ENCODE results near the gene CRELD1. TPM values are rescaled to one million over a fixed set of nuclear protein-coding genes. Genes with fewer than 3 reads are reported as not detected.

CRELD1 gene
- total and polyA plus RNA-seq, 4 donors: 28.0 to 60.1 (median 41.7) TPM

DNA sequence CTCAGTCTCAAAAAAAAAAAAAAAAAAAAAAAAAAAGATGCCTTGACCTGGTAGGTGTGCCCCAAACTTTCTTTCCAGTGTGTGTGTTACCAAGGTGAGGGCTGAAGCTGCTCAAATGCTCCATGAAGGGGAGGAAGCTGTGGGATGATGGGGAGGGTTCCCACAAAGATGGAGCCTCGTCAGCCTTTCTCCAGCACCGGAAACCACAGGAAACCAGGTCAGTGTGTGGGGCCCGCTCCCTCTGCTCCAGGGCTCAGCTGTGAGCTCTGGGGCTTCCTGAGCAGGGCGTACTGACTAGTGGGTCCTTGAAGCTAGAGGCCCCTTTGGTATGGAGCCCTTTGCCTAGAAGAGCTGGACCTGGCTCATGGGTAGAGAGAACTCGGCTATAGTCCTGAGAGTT is 31.7 kb upstream of the CRELD1 start:
- Histone ChIP-seq H3K4me3 (no peak overlapping the region), H3K9ac (ENCODE audit: insufficient read depth in 1 of 2, low read length in 2 of 2) (no peak overlapping the region), H3K27me3 (ENCODE audit: control insufficient read depth in 3 of 3, insufficient read depth in 3 of 3, low read length in 2 of 3) (no peaks in the 10 kb centered on the region), H3K36me3 (ENCODE audit: control insufficient read depth in 4 of 4, insufficient read depth in 4 of 4, low read length in 4 of 4) (no peaks in the 10 kb centered on the region), H3K27ac (ENCODE audit: low read depth in 1 of 2, low read length in 1 of 2) (peak overlapping the region in 1 of 2 donors; percentile 76), H3K4me1 (ENCODE audit: control insufficient read depth in 5 of 5, insufficient read depth in 5 of 5, low read length in 5 of 5) (peaks cover 0 to 26% (median 11%) of the 10 kb centered on the region in 5 donors), H3K9me3 (ENCODE audit: control insufficient read depth in 4 of 4, insufficient read depth in 3 of 4, low read length in 3 of 4) (no peaks in the 10 kb centered on the region)
- 16 to 61% methylated on average over 5 of the region's 5 CpGs for WGBS, 2 donors
- DNase-seq (peak in 2 of 3 donors; percentile 20 to 22), ATAC-seq (ENCODE audit: insufficient read depth, low FRiP score) (no peak)
- TF ChIP-seq, protein P1, sequence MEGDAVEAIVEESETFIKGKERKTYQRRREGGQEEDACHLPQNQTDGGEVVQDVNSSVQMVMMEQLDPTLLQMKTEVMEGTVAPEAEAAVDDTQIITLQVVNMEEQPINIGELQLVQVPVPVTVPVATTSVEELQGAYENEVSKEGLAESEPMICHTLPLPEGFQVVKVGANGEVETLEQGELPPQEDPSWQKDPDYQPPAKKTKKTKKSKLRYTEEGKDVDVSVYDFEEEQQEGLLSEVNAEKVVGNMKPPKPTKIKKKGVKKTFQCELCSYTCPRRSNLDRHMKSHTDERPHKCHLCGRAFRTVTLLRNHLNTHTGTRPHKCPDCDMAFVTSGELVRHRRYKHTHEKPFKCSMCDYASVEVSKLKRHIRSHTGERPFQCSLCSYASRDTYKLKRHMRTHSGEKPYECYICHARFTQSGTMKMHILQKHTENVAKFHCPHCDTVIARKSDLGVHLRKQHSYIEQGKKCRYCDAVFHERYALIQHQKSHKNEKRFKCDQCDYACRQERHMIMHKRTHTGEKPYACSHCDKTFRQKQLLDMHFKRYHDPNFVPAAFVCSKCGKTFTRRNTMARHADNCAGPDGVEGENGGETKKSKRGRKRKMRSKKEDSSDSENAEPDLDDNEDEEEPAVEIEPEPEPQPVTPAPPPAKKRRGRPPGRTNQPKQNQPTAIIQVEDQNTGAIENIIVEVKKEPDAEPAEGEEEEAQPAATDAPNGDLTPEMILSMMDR (IDR thresholded peaks at IDR 0.05; ENCODE audit: control extremely low read depth, extremely low read depth): no peak

DNA sequence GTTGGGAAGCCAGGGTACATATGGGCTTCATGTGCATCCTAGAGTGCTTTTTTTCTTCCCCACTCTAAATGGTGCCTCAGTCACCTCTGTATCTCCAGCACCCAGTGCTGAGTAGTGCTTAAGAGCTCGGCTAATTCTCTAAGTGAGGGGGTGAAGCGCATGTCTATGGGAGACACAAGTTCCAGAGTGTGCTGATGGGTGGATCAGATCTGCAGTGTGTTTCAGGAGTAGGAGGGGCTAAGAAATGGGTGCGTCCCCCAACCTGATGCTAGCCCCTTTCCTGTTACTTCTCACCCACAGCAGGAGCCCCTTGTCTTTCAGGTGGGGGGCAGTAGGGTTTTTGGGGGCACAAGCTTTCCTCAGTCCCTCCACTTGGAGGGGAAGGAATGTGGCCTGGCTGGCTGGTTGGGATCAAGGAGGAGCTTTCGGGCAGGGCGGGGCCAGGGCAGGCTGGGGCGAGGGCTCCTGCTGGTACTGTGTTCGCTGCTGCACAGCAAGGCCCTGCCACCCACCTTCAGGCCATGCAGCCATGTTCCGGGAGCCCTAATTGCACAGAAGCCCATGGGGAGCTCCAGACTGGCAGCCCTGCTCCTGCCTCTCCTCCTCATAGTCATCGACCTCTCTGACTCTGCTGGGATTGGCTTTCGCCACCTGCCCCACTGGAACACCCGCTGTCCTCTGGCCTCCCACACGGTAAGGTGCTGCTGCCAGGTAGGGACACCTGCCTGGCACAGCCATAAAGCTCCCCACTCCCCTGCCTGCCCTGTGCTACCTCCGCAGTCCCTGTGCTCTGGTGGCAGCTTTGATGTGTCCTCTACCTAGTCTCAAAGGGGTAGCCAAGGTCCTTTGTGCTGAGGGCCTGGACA is 31.0 kb upstream of the CRELD1 start, which contains the start of gene IL17RE:
Gene IL17RE (plus strand): TSS at position 477 of the 866 bp plus-strand sequence. CDS start 85 bp downstream, at position 562.
- Histone ChIP-seq H3K4me3 (peak within 1 kb of the TSS; percentile 15), H3K27me3 (ENCODE audit: control insufficient read depth in 3 of 3, insufficient read depth in 3 of 3, low read length in 2 of 3) (no peaks in the 10 kb centered on the region), H3K4me1 (ENCODE audit: control insufficient read depth in 5 of 5, insufficient read depth in 5 of 5, low read length in 5 of 5) (peaks cover 0 to 23% (median 9%) of the 10 kb centered on the region in 5 donors), H3K9ac (ENCODE audit: insufficient read depth in 1 of 2, low read length in 2 of 2) (peak within 1 kb of the TSS; percentile 40 to 46), H3K27ac (ENCODE audit: low read depth in 1 of 2, low read length in 1 of 2) (peak within 1 kb of the TSS in 1 of 2 donors; percentile 76), H3K9me3 (ENCODE audit: control insufficient read depth in 4 of 4, insufficient read depth in 3 of 4, low read length in 3 of 4) (no peaks in the 10 kb centered on the region), H3K36me3 (ENCODE audit: control insufficient read depth in 4 of 4, insufficient read depth in 4 of 4, low read length in 4 of 4) (no peaks in the 10 kb centered on the region)
- DNase-seq (peak; percentile 40 to 72 (median 70)), ATAC-seq (ENCODE audit: insufficient read depth, low FRiP score) (peak; percentile 78)
- WGBS, 2 donors: 57 to 70% methylated on average over 13 of the region's 13 CpGs
- TF ChIP-seq, protein P1 (IDR thresholded peaks at IDR 0.05; ENCODE audit: control extremely low read depth, extremely low read depth): no peak

DNA sequence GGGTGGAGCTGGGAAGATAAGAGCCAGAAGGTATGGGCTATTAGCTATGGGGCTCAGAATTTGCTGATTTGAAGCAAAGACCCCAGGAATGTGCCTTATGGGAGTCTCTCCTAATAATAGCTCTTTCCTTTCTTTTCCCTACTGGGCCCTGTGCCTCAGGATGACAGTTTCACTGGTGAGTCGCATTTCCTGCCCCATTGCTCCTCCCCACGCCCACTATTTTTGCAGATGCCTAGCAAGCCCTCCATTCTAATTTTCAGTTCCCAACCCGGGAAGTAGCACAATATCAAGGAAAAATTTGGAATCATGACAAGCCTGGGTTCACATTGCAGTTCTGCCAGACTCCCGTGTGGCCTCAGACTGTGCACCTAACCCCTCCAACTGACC is 30.4 kb upstream of the CRELD1 start:
- 22% methylated on average over 4 of the region's 4 CpGs for WGBS, 2 donors
- H3K9me3 ChIP-seq (ENCODE audit: control insufficient read depth in 4 of 4, insufficient read depth in 3 of 4, low read length in 3 of 4): no peaks in the 10 kb centered on the region
- H3K27ac ChIP-seq (ENCODE audit: low read depth in 1 of 2, low read length in 1 of 2): peak overlapping the region in 1 of 2 donors; percentile 76
- peak in 2 of 3 donors; percentile 20 to 46 for DNase-seq
- no peaks in the 10 kb centered on the region for H3K27me3 ChIP-seq (ENCODE audit: control insufficient read depth in 3 of 3, insufficient read depth in 3 of 3, low read length in 2 of 3)
- H3K36me3 ChIP-seq (ENCODE audit: control insufficient read depth in 4 of 4, insufficient read depth in 4 of 4, low read length in 4 of 4): no peaks in the 10 kb centered on the region
- TF ChIP-seq, protein P1 (IDR thresholded peaks at IDR 0.05; ENCODE audit: control extremely low read depth, extremely low read depth): no peak
- H3K9ac ChIP-seq (ENCODE audit: insufficient read depth in 1 of 2, low read length in 2 of 2): peak overlapping the region; percentile 40 to 46
- peaks cover 0 to 17% (median 5%) of the 10 kb centered on the region in 5 donors for H3K4me1 ChIP-seq (ENCODE audit: control insufficient read depth in 5 of 5, insufficient read depth in 5 of 5, low read length in 5 of 5)
- no peak for ATAC-seq (ENCODE audit: insufficient read depth, low FRiP score)
- no peak overlapping the region for H3K4me3 ChIP-seq

All from lung (tissue), 12 donors.